Activated naive CD4-positive, alpha-beta T cell treated with Interleukin-2 at 50 U/mL for 16 hours (primary cell): ENCODE results near the gene AGAP3.
"Not testable (repeated sequence)": the region's sequence is repeated elsewhere in the genome, so short reads cannot be mapped to it uniquely, and the experiment has no call there.

Source experiments
- DNase-seq: peaks from one replicate; pipeline ENCODE4 v3.0.0-alpha.2; 2020

The AGAP3 gene

GRCh38 chr7:151085691-151086620, at the start of gene AGAP3:
Gene AGAP3, plus strand, starts transcription at chr7:151086475. Its CDS starts 267 bp downstream, at chr7:151086742.
- DNase-seq = peak; percentile 67

- peak; percentile 80 for DNase-seq
Measured at GRCh38 chr7:151038951-151039849, 47.1 kb upstream of the AGAP3 start.

- DNase-seq = no peak
Measured at GRCh38 chr7:151039850-151040548, 46.3 kb upstream of the AGAP3 start.

- DNase-seq = no peak
Measured at GRCh38 chr7:151040616-151041375, 45.5 kb upstream of the AGAP3 start.

GRCh38 chr7:151043449-151043848, 42.8 kb upstream of the AGAP3 start:
- not testable (repeated sequence) for DNase-seq

- DNase-seq = no peak
Measured at GRCh38 chr7:151043959-151044358, 42.3 kb upstream of the AGAP3 start.

GRCh38 chr7:151045262-151045661, 41.0 kb upstream of the AGAP3 start:
- DNase-seq = no peak

- DNase-seq = no peak
Measured at GRCh38 chr7:151045967-151046366, 40.3 kb upstream of the AGAP3 start.

- no peak for DNase-seq
Measured at GRCh38 chr7:151046603-151047573, 39.4 kb upstream of the AGAP3 start.

- DNase-seq = no peak
Measured at GRCh38 chr7:151047976-151048815, 38.1 kb upstream of the AGAP3 start, which contains the start of gene ASIC3. Gene ASIC3, plus strand, starts transcription at chr7:151048531. Its CDS starts 355 bp downstream, at chr7:151048886.

GRCh38 chr7:151048911-151049463, 37.3 kb upstream of the AGAP3 start:
- DNase-seq = no peak

- DNase-seq = peak; percentile 57
Measured at GRCh38 chr7:151051108-151051507, 35.2 kb upstream of the AGAP3 start.

- DNase-seq = no peak
Measured at GRCh38 chr7:151053096-151053495, 33.2 kb upstream of the AGAP3 start.

GRCh38 chr7:151053751-151054150, 32.5 kb upstream of the AGAP3 start:
- no peak for DNase-seq

GRCh38 chr7:151056283-151056665, 30.0 kb upstream of the AGAP3 start:
- DNase-seq = no peak

GRCh38 chr7:151056666-151057505, 29.4 kb upstream of the AGAP3 start:
- DNase-seq = no peak

- no peak for DNase-seq
Measured at GRCh38 chr7:151057506-151057988, 28.7 kb upstream of the AGAP3 start, which contains the start of gene CDK5. Gene CDK5, minus strand, starts transcription at chr7:151057897. Its CDS starts 49 bp downstream, at chr7:151057848.
